Superior temporal gyrus (tissue), 1 donor: ENCODE measurements around the gene HOXC13.
A peak's percentile ranks its signal among the peaks of the same experiment; 100 is the strongest.

Source experiments
- DNase-seq: peaks from one replicate; pipeline ENCODE4 v3.0.0-alpha.2; 2016; ENCODE audit errors: extremely low spot score

The HOXC13 gene

GRCh38 chr12:53982648-53983567 lies 44.3 kb downstream of the HOXC13 start:
- DNase-seq = no peak

- no peak for DNase-seq
These were observed 44.9 kb downstream of the HOXC13 start for GRCh38 chr12:53983568-53983949.

- DNase-seq = no peak
These were observed 45.4 kb downstream of the HOXC13 start for GRCh38 chr12:53983950-53984572.

- peak; percentile 23 for DNase-seq
These were observed 46.5 kb downstream of the HOXC13 start, which contains the start of gene HOXC10 for GRCh38 chr12:53984901-53985691. TSS of gene HOXC10 (plus strand) at chr12:53985146. CDS start at chr12:53985260, 114 bp downstream.

GRCh38 chr12:53985692-53985993 lies 47.0 kb downstream of the HOXC13 start:
- no peak for DNase-seq

- DNase-seq = no peak
These were observed 47.5 kb downstream of the HOXC13 start for GRCh38 chr12:53985994-53986685.

GRCh38 chr12:53986686-53987483 lies 48.3 kb downstream of the HOXC13 start:
- DNase-seq = no peak

- DNase-seq = no peak
These were observed 49.2 kb downstream of the HOXC13 start for GRCh38 chr12:53987787-53988230.

- no peak for DNase-seq
These were observed 50.1 kb downstream of the HOXC13 start for GRCh38 chr12:53988541-53989226.

- peak; percentile 31 for DNase-seq
These were observed 50.8 kb downstream of the HOXC13 start for GRCh38 chr12:53989227-53990113.

- no peak for DNase-seq
These were observed 51.9 kb downstream of the HOXC13 start for GRCh38 chr12:53990311-53991076.

GRCh38 chr12:53991077-53991460 lies 52.4 kb downstream of the HOXC13 start:
- no peak for DNase-seq

GRCh38 chr12:53992377-53992889 lies 53.8 kb downstream of the HOXC13 start:
- DNase-seq = no peak

GRCh38 chr12:53993162-53994008 lies 54.8 kb downstream of the HOXC13 start:
- no peak for DNase-seq

- DNase-seq = no peak
These were observed 55.3 kb downstream of the HOXC13 start for GRCh38 chr12:53994009-53994263.

- DNase-seq = no peak
These were observed 55.8 kb downstream of the HOXC13 start for GRCh38 chr12:53994264-53995001.

GRCh38 chr12:53995002-53995377 lies 56.4 kb downstream of the HOXC13 start:
- no peak for DNase-seq
